HG03521 (cell line): Measurements from ENCODE around the gene RHEX.

Experiments
- ATAC-seq: cut with Tn5 transposase; IDR thresholded peaks from one replicate; pipeline ENCODE4 v1.9.1; 2021; ENCODE audit warnings: mild to moderate bottlenecking, moderate library complexity; ENCODE audit not compliant: unreplicated experiment

Gene RHEX

DNA sequence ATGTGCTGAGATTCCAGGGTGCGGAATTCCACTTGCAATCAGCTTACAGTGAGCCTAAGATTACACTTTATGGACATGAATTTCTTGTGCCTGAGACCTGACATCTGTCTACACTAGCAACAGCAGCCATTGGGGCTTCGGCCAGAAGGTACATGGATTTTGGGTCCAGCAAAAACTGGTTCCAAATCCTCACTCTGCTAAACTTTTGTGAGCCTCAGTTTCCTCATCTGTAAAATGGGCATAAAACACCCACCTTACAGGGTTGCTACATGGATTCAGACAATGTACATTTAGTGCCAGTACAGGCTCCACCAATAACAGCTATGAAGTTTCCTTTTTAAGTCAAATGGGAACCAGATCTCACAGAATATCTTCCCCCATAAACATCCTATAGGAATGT lies 30.8 kb downstream of the RHEX start:
- ATAC-seq = no peak

DNA sequence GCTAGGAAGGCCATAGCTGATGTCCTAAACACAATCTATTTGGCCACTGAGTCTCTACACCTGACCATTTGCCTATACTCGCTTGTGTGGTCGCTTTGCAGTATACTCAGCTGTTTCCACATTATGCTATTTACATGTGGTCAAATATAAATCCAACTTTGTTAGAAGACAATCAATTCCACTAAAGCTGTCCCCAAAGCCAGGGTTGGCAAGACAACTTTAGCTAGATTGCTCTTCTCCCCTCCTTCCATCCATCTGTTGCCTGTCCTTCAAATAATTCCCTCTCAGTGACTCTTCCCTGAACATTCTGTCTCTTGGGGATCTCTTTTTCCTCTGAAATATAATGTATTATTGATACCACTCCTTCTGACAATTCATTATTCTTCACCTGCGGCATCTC lies 34.1 kb downstream of the RHEX start:
- no peak for ATAC-seq

DNA sequence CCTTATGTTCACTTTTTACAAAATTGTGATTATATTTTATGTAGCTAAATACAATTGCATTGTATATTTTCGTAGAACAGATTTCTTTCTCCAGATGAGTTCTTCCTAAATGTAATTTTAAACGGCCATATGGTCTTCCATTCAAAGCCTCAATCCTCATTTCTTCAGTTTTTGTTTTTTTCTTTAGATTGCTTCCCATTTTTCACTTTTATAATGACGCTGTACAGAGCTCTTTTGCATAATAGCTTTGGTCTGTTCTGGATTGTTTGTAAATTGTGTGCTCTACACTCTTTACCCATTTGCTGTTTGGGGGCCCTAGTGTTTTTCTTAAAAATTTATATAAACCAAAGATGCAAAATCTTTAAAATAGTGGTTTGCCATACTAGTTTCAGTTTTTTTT lies 36.4 kb downstream of the RHEX start:
- no peak for ATAC-seq

DNA sequence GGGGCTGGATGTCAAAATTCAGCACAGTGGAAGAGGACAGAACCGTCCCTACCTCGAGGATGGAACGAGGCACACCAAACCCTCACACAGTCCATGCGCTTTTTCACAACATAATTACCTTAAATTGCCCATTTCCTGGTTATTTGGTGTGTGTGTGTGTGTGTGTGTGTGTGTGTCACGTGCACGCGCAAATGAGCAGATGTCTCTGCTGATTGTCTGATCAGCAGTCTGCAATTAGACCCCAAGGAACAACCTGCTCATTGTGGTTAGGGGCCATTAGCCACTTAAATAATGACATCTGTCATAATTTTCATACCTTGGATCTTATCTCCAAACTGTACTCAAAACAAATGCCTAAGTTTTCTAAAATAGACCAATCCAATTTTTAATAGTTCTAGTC lies 41.1 kb downstream of the RHEX start:
- ATAC-seq = no peak

DNA sequence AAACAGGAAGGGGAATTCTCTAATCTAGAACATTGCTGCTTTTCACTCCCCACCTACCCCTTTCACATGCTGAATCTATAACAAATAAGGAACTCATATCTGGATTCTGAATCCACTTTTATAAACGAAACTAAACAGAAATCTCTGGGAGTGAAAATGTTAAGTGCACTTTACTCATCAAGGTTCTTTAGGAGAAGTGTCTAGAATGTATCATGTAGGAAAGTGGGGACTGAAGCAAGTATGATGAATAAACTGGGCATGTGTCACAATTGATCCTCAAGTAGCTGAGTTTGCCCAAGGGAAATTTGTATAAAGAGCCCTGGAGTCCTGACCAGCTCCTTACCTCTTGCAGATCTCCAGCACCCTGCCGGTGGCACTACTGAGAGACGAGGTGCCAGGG lies 44.4 kb downstream of the RHEX start:
- no peak for ATAC-seq

DNA sequence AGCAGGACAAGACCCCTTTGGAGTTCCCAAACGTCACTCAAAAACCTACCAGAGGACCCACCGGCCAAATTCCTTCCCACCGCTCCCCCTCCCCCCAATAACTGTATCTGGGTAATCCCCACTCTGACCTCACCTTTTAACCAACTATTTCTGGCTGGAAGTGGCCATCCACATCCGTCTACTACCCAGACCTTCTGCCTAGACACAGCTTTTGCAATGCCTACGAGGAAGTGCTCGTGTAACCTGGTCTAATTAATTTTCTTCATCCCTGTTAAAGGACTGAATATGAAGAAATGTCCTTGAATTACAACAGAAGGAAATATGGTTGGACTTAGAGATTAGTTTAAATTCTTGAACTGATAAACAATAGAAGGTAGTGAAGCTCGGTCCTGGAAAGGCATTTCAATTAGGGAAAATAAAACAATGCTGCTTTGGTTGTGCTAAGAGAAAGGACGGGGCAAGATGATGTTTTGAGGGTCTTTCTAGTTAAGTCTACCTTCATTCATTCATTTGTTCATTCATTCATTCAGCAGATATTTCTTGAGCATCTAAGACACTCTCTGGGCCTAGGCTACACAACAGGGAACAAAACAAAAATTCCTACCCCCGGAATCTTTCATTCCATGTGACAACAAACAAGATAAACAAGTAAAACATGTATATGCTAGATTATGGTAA lies 45.4 kb downstream of the RHEX start:
- no peak for ATAC-seq

DNA sequence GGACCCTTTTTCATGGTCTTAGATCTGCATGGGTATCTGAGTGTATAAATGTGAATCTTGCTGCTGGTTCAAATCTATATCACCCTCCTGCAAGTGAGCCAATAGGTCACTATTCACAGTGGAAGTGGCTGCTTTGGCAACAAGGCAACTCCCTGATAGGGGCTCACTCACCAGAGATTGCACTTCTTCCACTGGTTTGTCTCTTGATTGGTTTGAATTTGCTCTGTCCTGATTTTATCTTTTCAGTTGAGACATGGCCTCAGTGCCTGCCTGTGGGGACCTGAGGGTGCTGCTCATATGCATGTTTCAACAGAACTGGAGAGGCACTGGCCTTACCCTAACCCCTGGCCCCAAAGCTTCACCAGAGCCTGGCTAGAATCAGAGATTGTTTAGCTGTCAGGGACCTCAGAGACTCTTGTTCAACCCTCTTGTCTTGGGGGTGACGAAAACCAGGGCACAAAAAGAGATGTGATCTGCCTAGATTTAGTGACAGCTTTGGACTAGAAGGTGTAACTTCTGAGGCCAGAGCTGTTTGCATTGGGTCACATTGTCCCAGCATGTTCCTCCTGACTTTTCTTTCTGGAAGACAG lies 47.3 kb downstream of the RHEX start:
- no peak for ATAC-seq

DNA sequence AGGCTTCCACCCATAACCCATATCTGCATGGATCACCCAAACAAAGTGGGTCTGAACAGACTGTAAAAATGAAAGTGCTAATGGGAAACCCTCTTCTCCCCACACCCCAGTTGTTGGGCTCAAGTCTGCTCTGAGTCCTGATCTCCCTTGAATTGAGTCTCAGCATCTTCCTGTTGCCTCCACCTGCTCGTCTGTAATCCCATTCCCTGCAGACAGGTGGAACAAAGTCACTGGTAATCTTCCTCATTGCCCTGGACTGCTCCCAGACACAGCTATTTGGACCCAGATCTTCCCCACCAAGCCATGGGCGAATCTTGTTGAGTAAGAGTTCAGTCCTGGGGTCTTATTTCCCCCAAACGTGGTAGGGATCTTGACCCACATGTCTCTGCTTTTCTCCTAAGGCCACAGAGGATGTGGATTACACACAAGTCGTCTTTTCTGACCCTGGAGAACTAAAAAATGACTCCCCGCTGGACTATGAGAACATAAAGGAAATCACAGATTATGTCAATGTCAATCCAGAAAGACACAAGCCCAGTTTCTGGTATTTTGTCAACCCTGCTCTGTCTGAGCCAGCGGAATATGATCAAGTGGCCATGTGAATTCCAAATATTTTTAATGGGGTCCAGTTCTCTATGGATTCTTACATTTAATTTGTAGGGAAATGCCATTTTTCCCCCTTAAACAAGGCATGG lies 48.5 kb downstream of the RHEX start:
- no peak for ATAC-seq

DNA sequence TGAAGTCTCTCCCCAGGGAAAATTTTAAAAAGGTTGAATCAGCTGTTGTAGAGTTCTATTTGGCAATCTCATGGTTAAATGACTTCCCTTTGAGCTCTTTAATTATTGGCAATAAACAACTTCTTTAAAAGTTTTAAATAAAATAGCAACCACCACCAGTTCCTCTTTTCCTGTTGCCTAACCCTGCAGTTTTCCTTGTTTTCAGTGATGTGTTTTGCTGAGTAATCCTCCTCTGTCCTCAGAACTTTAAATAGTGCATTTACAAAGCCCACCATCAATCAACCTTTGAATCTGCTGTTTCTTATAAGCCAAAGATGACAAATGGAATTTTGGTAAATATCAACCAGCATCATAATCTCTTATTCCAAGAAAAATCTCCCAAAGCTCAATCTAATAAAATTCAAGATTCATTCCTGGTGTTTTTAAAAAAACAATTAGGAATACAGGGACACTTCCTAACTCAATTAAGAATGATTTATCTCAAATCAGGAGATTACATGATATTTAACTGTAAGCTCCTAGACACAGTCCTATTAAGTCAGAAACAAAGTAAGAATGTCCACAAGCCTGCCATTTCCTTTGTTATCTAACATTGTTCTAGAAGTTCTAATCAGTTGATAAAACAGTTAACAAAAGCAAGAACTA lies 49.4 kb downstream of the RHEX start:
- ATAC-seq = no peak

DNA sequence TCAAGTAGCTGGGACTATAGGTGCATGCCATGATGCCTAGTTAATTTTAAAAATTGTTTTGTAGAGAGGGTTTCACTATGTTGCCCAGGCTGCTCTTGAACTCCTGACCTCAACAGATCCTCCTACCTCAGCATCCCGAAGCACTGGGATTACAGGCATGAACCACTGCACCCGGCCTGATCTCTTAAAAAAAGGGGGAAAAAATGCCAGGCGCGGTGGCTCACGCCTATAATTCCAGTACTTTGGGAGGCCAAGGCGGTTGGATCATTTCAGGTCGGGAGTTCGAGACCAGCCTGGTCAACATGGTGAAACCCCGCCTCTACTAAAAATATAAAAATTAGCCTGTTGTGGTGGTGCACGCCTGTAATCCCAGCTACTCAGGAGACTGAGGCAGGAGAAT lies 51.0 kb downstream of the RHEX start:
- ATAC-seq = no peak

DNA sequence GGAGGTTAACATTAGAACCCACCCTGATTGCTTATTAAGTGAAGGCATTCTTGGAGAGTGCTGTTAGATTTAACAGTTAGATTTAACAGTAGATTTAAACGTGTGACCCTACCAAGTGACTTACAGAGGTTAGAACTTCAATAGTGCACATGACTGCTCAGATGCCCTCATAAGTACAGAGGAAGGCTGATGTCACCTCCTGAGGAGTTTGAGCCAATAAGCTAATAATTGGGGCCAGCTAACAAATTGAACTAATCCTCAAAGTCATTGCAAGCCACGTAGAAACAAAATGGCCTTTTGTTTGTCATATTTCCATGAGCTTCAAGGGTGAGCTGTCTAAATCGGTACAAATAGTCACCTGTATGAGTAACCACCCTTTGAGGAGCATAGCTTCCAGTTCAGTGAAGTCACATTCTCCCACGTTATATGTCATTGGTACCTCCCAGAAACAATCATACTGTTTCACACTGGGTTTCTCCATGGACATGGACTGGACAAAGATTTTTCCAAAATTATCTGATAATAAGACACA lies 52.6 kb downstream of the RHEX start:
- ATAC-seq = no peak

DNA sequence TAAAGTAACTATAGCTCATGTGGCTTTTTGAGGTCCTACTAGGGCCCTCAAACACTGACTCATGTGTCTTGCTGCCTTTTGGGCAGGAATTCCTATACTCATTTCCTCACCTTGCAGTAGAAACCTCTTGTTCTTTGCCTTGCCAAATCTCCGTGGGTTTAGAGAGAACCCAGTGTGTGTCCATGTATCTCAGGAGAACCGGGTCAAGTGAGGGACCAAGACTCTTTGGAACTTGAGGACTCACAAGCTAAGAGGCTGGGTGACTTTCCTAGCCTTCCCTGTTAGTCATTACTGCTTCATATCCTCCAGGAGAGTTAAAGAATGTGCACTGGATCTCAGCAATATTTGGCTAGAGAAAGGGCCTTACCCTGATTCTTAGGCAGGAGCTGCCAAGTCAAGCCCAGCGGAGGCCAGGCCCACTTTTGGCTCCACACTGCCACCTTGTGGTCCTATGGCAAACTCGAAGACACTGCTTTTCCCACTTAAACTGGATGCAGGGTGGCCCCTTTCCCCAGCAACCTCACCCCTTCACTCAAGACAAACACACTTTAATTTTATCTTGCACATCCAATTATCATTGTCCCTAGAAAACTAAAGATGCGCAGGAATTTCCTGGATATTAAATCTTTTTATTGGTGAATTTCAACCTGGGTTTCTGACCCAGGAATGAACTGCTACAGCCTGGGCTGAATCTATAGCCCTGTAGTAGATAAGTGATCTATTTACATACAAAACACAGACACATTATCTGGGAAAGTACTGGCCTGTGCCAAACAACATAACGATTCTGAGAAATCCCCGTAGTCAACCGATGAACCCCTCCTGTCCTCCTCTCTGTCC lies 53.6 kb downstream of the RHEX start:
- no peak for ATAC-seq

DNA sequence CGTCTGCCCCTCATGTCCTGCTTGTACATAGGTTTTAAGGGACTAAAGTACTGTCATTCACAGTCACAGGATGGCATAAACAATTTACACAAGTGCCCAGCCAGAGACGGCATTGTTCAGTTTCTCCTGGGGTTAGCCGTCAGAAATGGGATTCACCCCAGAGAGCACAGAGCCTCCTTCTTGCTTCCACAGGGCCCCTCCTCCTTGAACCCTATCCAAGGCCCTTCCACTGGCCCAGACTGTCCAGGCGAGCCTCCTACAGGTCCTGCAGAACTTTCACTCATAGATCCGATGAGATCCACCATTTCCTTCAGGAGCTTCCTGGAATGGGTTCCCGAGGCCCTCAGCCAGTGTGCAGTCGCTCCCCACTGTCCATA lies 54.2 kb downstream of the RHEX start:
- no peak for ATAC-seq

DNA sequence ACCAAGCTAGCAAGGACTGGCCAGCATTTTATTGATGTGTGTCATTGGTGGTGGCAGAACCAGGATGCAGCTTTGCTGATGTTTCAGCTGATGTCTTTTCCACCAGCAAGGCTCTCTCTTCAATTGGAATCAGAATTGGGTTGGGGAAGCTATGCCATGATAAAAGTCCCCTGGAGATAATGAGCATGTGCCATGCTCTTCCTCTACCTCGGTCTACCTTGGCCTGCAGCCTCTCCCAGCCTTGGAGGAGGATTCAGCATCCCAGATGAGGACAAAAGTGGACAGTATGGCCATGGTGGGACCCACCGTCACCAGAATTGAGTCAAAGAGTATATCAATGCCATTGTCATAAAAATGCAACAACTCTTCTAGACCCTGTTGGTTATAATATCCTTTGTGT lies 55.7 kb downstream of the RHEX start:
- ATAC-seq = no peak

DNA sequence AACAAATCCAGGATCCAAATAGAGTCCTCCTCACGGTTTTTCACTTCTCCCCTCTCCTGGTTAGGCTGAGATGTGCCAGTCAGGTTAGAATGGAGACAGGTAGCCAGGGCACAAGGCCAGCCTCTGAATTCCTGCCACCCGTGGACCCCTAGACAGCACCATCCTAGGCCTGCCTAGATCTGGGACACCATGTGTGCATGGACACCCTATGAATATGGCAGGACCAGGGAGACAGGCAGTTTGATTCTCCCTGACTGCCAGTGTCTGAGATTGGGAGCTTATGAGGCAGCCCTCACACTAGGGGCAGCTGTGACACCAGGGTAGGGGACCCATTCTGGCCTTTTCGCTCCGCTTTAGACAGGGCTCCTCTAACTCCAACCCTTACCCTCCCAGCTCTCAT lies 56.7 kb downstream of the RHEX start:
- no peak for ATAC-seq

DNA sequence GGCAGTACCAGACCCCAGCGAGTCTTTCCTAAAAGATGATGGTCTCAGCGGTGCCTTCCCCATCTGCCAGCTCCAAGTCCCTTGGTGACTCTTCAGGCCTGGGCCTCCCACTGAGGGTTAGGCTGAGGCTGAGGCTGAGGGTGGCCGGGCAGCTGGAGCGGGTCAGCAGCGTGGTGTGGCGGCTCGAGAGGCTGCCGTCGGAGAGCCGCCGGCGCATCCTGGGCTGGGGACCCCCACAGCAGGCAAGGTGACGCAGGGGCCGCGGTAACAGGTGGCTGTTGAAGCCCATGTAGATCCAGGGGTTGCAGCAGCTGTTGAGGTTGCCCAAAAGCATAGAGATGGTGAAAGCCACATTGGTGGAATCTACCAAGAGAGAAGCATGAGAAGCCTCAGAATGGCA lies 57.2 kb downstream of the RHEX start:
- no peak for ATAC-seq

DNA sequence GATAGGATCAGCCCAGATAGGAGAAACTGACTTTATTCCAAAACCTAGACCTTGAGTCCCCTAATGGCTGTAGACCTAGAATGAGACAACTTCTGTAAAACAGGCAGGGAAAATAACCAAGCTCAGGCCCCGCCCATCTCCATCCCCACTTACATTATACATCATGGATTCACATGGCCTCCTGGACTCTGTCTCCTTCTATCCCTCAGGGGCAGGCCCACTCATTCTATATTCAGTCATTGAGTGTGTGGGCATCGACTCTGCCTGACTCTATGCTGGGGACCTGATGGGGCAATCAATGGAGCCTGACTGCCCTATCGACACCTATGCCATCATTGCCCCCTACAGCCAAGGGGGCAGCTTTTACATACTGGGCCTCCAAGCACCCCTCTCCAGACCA lies 57.8 kb downstream of the RHEX start:
- ATAC-seq = no peak

DNA sequence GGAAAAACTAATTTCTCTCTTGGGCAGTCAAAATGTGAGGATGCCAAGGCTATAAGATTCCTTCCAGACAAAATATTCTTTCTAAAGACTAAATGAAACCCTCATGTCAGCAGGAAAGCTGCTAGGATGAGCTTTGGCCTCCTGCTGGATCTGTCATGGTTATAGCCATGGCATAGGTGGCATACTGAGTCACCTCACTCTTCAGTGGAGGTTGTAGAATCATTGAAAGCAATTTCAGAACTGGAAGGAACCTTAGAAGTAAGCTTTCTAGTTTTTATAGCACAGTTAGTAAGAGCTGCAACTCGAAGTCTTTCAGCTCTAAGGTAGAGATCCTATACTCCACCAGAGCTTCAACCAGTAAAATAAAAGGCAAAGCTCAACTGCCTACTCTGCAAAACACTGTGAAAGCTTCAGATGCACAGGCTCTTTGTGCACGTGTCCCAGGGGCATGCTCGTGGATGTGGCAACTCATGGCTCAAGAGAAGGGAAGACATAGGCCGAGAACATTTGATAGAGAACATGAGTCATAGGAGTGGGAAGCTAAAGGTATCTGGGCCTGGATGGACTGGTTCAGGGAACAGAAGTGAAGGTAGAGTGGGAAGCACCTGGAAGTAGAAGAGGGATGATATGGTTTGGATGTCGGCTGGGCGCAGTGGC lies 58.4 kb downstream of the RHEX start:
- no peak for ATAC-seq

DNA sequence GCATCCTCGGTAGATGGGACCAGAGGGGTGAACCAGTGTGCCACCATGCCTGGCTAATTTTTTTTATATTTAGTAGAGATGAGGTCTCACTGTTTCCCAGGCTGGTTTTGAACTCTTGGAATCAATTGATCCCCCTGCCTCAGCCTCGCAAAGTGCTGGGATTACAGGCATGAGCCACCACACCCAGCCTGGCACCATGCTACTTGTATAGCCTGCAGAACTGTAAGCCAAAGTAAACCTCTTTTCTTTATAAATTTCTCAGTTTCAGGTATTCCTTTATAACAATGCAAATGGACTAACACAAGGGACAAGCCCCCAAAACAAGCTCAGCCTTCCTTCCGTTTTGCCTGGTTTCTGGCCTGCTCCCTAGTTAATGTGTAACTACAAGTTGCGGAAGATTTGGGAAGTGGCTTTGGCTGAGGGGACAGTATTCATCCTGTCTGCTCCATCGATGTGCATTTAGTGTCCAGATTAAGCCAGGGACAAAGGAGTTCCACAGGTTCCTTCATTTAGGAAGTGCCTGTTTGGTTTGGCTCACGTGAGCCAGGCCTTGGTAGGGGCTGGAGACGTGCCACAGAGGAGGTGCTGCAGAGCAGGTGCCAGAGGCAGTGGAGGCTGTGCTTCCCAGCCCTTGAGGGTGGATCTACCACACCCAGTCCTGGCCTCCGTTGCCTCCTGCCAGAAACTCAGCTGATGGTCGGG lies 59.8 kb downstream of the RHEX start:
- no peak for ATAC-seq
